ENCODE data around the gene TRIM72.
"Not testable (repeated sequence)": the region's sequence is repeated elsewhere in the genome, so short reads cannot be mapped to it uniquely, and the experiment has no call there.

Gene TRIM72

GRCh38 chr16:31273676-31274075 is 59.8 kb downstream of the TRIM72 start:
- peaks cover 0 to 9% (median 0%) of the 10 kb centered on the region in 10 experiments; a peak in 3 of 20 replicates for H3K4me1 ChIP-seq
- H4K20me1 ChIP-seq, result peaks cover 0 to 28% (median 0%) of the 10 kb centered on the region in 11 experiments; a peak in 4 of 22 replicates
- peaks cover 0 to 20% (median 0%) of the 10 kb centered on the region in 11 experiments; a peak in 11 of 22 replicates for H3K9me3 ChIP-seq (replicated peaks in 1 of 11)
- peak overlapping the region in 1 of 11 experiments; percentile 3; a peak in 1 of 22 replicates for H3K27ac ChIP-seq
- no peak overlapping the region for H3K4me2 ChIP-seq
- peaks cover 0 to 96% (median 0%) of the 10 kb centered on the region in 11 experiments; a peak in 10 of 22 replicates for H3K36me3 ChIP-seq
- H3K27me3 ChIP-seq, result no peaks in the 10 kb centered on the region; a peak in 1 of 22 replicates
- H3K4me3 ChIP-seq, result no peak overlapping the region
- no peak overlapping the region for H3K9ac ChIP-seq
- TF ChIP-seq Cebpa-rat (IDR thresholded peaks at IDR 0.05), result no peak

GRCh38 chr16:31274831-31275816 is 61.2 kb downstream of the TRIM72 start:
- no peak for TF ChIP-seq Cebpa-rat (IDR thresholded peaks at IDR 0.05)
- Histone ChIP-seq H3K4me1 (peaks cover 0 to 6% (median 0%) of the 10 kb centered on the region in 10 experiments; a peak in 2 of 20 replicates), H4K20me1 (peaks cover 0 to 17% (median 0%) of the 10 kb centered on the region in 11 experiments; a peak in 2 of 22 replicates), H3K36me3 (peaks cover 0 to 93% (median 0%) of the 10 kb centered on the region in 11 experiments; a peak in 10 of 22 replicates), H3K27ac (no peak overlapping the region), H3K27me3 (no peaks in the 10 kb centered on the region; a peak in 1 of 22 replicates), H3K9me3 (replicated peaks in 1 of 11) (peaks cover 0 to 27% (median 0%) of the 10 kb centered on the region in 11 experiments; a peak in 11 of 22 replicates), H3K9ac (no peak overlapping the region), H3K4me3 (no peak overlapping the region), H3K4me2 (no peak overlapping the region)

- Histone ChIP-seq H3K27ac (no peak overlapping the region), H4K20me1 (peaks cover 0 to 15% (median 0%) of the 10 kb centered on the region in 11 experiments; a peak in 2 of 22 replicates), H3K36me3 (peaks cover 0 to 89% (median 0%) of the 10 kb centered on the region in 11 experiments; a peak in 10 of 22 replicates), H3K4me2 (no peak overlapping the region), H3K9ac (no peak overlapping the region), H3K27me3 (no peaks in the 10 kb centered on the region; a peak in 1 of 22 replicates), H3K9me3 (replicated peaks in 1 of 11) (peaks cover 0 to 28% (median 0%) of the 10 kb centered on the region in 11 experiments; a peak in 11 of 22 replicates), H3K4me3 (no peak overlapping the region), H3K4me1 (0 out of 20 replicates have a peak, but pooled peaks cover 0 to 6% (median 0%) of the 10 kb centered on the region in 10 experiments)
- TF ChIP-seq Cebpa-rat (IDR thresholded peaks at IDR 0.05), result no peak
Observed at GRCh38 chr16:31276600-31276999, 62.7 kb downstream of the TRIM72 start.

- H3K4me1 ChIP-seq, result 0 out of 20 replicates have a peak, but pooled peaks cover 0 to 6% (median 0%) of the 10 kb centered on the region in 10 experiments
- peaks cover 0 to 10% (median 0%) of the 10 kb centered on the region in 11 experiments; a peak in 2 of 22 replicates for H4K20me1 ChIP-seq
- peaks cover 0 to 79% (median 0%) of the 10 kb centered on the region in 11 experiments; a peak in 10 of 22 replicates for H3K36me3 ChIP-seq
- H3K27ac ChIP-seq, result no peak overlapping the region
- TF ChIP-seq Cebpa-rat (IDR thresholded peaks at IDR 0.05), result no peak
- H3K4me2 ChIP-seq, result no peak overlapping the region
- peaks cover 0 to 28% (median 0%) of the 10 kb centered on the region in 11 experiments; a peak in 11 of 22 replicates for H3K9me3 ChIP-seq (replicated peaks in 1 of 11)
- no peaks in the 10 kb centered on the region; a peak in 1 of 22 replicates for H3K27me3 ChIP-seq
- H3K9ac ChIP-seq, result no peak overlapping the region
- no peak overlapping the region for H3K4me3 ChIP-seq
Observed at GRCh38 chr16:31277659-31278260, 63.8 kb downstream of the TRIM72 start.

GRCh38 chr16:31278853-31279252 is 64.9 kb downstream of the TRIM72 start:
- not testable (repeated sequence) for H3K4me3 ChIP-seq, H3K4me1 ChIP-seq, H3K27ac ChIP-seq, H3K4me2 ChIP-seq, H3K9ac ChIP-seq, H3K27me3 ChIP-seq
- Histone ChIP-seq H3K9me3 (replicated peaks in 1 of 11) (peaks cover 0 to 34% (median 0%) of the 10 kb centered on the region in 11 experiments; a peak in 11 of 22 replicates), H3K36me3 (peaks cover 0 to 75% (median 0%) of the 10 kb centered on the region in 11 experiments; a peak in 10 of 22 replicates), H4K20me1 (peaks cover 0 to 10% (median 0%) of the 10 kb centered on the region in 11 experiments; a peak in 2 of 22 replicates)
